Neural cell (in vitro differentiated cells): Measurements from ENCODE around the gene RPSA. TPM values are rescaled to one million over a fixed set of nuclear protein-coding genes. Genes with fewer than 3 reads are reported as not detected.

Experiments
- H2AFZ ChIP-seq: fragments of 200-600, 300-800 bp; sonication (generic), shearing (Covaris generic); 2 replicates; pipeline ENCODE4 v1.6.0; 2014; ENCODE audit warnings: low read depth, mild to moderate bottlenecking, antibody characterized with exemption, low read length, moderate library complexity
- H3F3A ChIP-seq: fragments of 200-600 bp; shearing (Covaris generic); 2 replicates; pipeline ENCODE4 v1.6.1; 2016; ENCODE audit warnings: mild to moderate bottlenecking, moderate library complexity, mixed read lengths, antibody characterized with exemption, low read length; ENCODE audit not compliant: insufficient read depth, poor library complexity, severe bottlenecking
- H3K27ac ChIP-seq: fragments of 200-600, 300-800 bp; sonication (generic), shearing (Covaris generic); 2 replicates; pipeline ENCODE4 v1.5.1; 2014; ENCODE audit warnings: mild to moderate bottlenecking, low read length, moderate library complexity
- H3K27me3 ChIP-seq: fragments of 300-800, 200-600 bp; sonication (generic), shearing (Covaris generic); 2 replicates; pipeline ENCODE4 v1.6.0; 2014; ENCODE audit warnings: mild to moderate bottlenecking, low read depth, low read length, moderate library complexity; ENCODE audit not compliant: insufficient read depth
- H3K36me3 ChIP-seq: fragments of 300-800, 200-600 bp; sonication (generic), shearing (Covaris generic); 2 replicates; pipeline ENCODE4 v1.5.1; 2014; ENCODE audit warnings: mild to moderate bottlenecking, antibody characterized with exemption, low read length, moderate library complexity; ENCODE audit not compliant: insufficient read depth
- H3K4me2 ChIP-seq: fragments of 300-800, 200-600 bp; sonication (generic), shearing (Covaris generic); 2 replicates; pipeline ENCODE4 v1.6.0; 2014; ENCODE audit warnings: mild to moderate bottlenecking, low read length
- H3K4me3 ChIP-seq: fragments of 300-800, 200-600 bp; sonication (generic), shearing (Covaris generic); 2 replicates; pipeline ENCODE4 v1.5.1; 2014; ENCODE audit warnings: mild to moderate bottlenecking, low read length, moderate library complexity
- H3K79me2 ChIP-seq: fragments of 200-600 bp; shearing (Covaris generic); replicated peaks from 2 replicates; pipeline ENCODE4 v1.6.0; 2014; ENCODE audit warnings: mild to moderate bottlenecking, low read length, moderate library complexity; ENCODE audit not compliant: insufficient read depth
- H3K9ac ChIP-seq: fragments of 300-800, 200-600 bp; sonication (generic), shearing (Covaris generic); 2 replicates; pipeline ENCODE4 v1.6.1; 2016; ENCODE audit warnings: mild to moderate bottlenecking, low read length, mixed read lengths
- H3K9me2 ChIP-seq: fragments of 200-600 bp; shearing (Covaris generic); 2 replicates; pipeline ENCODE4 v1.6.1; 2016; ENCODE audit warnings: mild to moderate bottlenecking, low read length, mixed read lengths; ENCODE audit not compliant: insufficient read depth
- H3K9me3 ChIP-seq: fragments of 200-600, 300-800 bp; sonication (generic), shearing (Covaris generic); 2 replicates; pipeline ENCODE4 v1.6.1; 2016; ENCODE audit warnings: mild to moderate bottlenecking, mixed run types, low read length, moderate library complexity, mixed read lengths
- H4K20me1 ChIP-seq: fragments of 200-600 bp; shearing (Covaris generic); 2 replicates; pipeline ENCODE4 v1.6.1; 2016; ENCODE audit warnings: mild to moderate bottlenecking, mixed run types; ENCODE audit not compliant: insufficient read depth
- CTCF ChIP-seq: fragments of 450-650 bp; IDR thresholded peaks from 2 replicates; pipeline ENCODE4 v1.5.1; 2014; ENCODE audit warnings: antibody characterized with exemption, mild to moderate bottlenecking, moderate library complexity; ENCODE audit not compliant: poor library complexity, severe bottlenecking
- EP300 ChIP-seq: fragments of 450-650 bp; conservative IDR thresholded peaks from 2 replicates; pipeline ENCODE4 v1.6.1; 2014; ENCODE audit warnings: antibody characterized with exemption, mild to moderate bottlenecking, moderate library complexity; ENCODE audit not compliant: poor library complexity, severe bottlenecking
- EZH2 ChIP-seq: fragments of 200-600, 300-800 bp; shearing (Covaris generic), sonication (generic); IDR thresholded peaks from 2 replicates; pipeline ENCODE4 v1.6.1; 2014; ENCODE audit warnings: antibody characterized with exemption, low read length, borderline replicate concordance, mild to moderate bottlenecking; ENCODE audit not compliant: insufficient read depth, poor library complexity, severe bottlenecking
- MXI1 ChIP-seq: fragments of 450-650 bp; conservative IDR thresholded peaks from 2 replicates; pipeline ENCODE4 v1.6.1; 2014; ENCODE audit warnings: antibody characterized with exemption, mild to moderate bottlenecking; ENCODE audit not compliant: poor library complexity, severe bottlenecking
- POLR2AphosphoS5 ChIP-seq: IDR thresholded peaks from 2 replicates; pipeline ENCODE4 v1.6.1; 2012
- RAD21 ChIP-seq: fragments of 450-650 bp; conservative IDR thresholded peaks from 2 replicates; pipeline ENCODE4 v1.6.1; 2014; ENCODE audit warnings: antibody characterized with exemption, mild to moderate bottlenecking, moderate library complexity
- REST ChIP-seq: IDR thresholded peaks from 2 replicates; pipeline ENCODE4 v1.6.1; 2012; ENCODE audit warnings: borderline replicate concordance
- SMC3 ChIP-seq: fragments of 450-650 bp; conservative IDR thresholded peaks from 2 replicates; pipeline ENCODE4 v1.6.1; 2014; ENCODE audit warnings: antibody characterized with exemption, mild to moderate bottlenecking, moderate library complexity; ENCODE audit not compliant: poor library complexity
- TAF1 ChIP-seq: IDR thresholded peaks from 2 replicates; pipeline ENCODE4 v1.6.1; 2012; ENCODE audit warnings: low read depth
- polyA plus RNA-seq: library from polyadenylated mRNA; depleted of rRNA; stranded (reverse); fragments of >200 nt; gene quantifications from 2 replicates; pipeline ENCODE4 v1.2.3, GENCODE V29; 2014

RPSA gene
- polyA plus RNA-seq, 1 donor from 2014 or later, result 1,629 TPM

- Histone ChIP-seq H3K9me2 (no peaks in the 10 kb centered on the region), H3K27ac (no peak overlapping the region), H3F3A (no peaks in the 10 kb centered on the region), H3K9me3 (no peaks in the 10 kb centered on the region), H3K27me3 (no peaks in the 10 kb centered on the region), H3K36me3 (no peaks in the 10 kb centered on the region), H3K4me3 (no peak overlapping the region), H4K20me1 (no peaks in the 10 kb centered on the region), H3K4me2 (no peak overlapping the region), H2AFZ (no peak overlapping the region), H3K79me2 (no peaks in the 10 kb centered on the region), H3K9ac (no peak overlapping the region)
- no peak for TF ChIP-seq EP300
- TF ChIP-seq POLR2AphosphoS5, result no peak
- no peak for TF ChIP-seq REST
- TF ChIP-seq MXI1, result no peak
- TF ChIP-seq TAF1, result no peak
Measured at GRCh38 chr3:39361252-39361927, 45.1 kb upstream of the RPSA start.

- no peak for TF ChIP-seq MXI1
- TF ChIP-seq CTCF, result no peak
- no peak for TF ChIP-seq TAF1
- TF ChIP-seq EZH2, result no peak
- no peak for TF ChIP-seq RAD21
- TF ChIP-seq REST, result no peak
- no peak for TF ChIP-seq POLR2AphosphoS5
- no peak for TF ChIP-seq EP300
- TF ChIP-seq SMC3, result no peak
- Histone ChIP-seq H3K9me2 (no peaks in the 10 kb centered on the region), H3F3A (no peaks in the 10 kb centered on the region), H3K79me2 (no peaks in the 10 kb centered on the region), H3K9ac (no peak overlapping the region), H3K27ac (no peak overlapping the region), H3K27me3 (no peaks in the 10 kb centered on the region), H4K20me1 (no peaks in the 10 kb centered on the region), H3K4me3 (no peak overlapping the region), H2AFZ (no peak overlapping the region), H3K4me2 (no peak overlapping the region), H3K36me3 (no peaks in the 10 kb centered on the region), H3K9me3 (no peaks in the 10 kb centered on the region)
Measured at GRCh38 chr3:39362192-39362591, 44.3 kb upstream of the RPSA start.
